Thoracic aorta (tissue), 2 donors: ENCODE results near the gene FHL1. TPM values are rescaled to one million over a fixed set of nuclear protein-coding genes. Genes with fewer than 3 reads are reported as not detected.

ENCODE experiments used
- ATAC-seq: fragments of 150-250 bp; one replicate; pipeline ENCODE4 v1.8.0; 2017; ENCODE audit warnings: low read depth; ENCODE audit not compliant: insufficient number of reproducible peaks, low FRiP score
- DNase-seq: peaks from one replicate; pipeline ENCODE4 v3.0.0-alpha.2; 2020; ENCODE audit warnings: low spot score
- H3K27ac ChIP-seq, 2 donors: fragments of 200-600 bp; sonication (generic); 1 replicate in 1 of 2; 2 replicates in 1 of 2; pipeline ENCODE4 v1.5.1; 2016; ENCODE audit warnings: mild to moderate bottlenecking in 2 of 2, moderate library complexity in 2 of 2
- H3K27me3 ChIP-seq: fragments of 200-600 bp; sonication (generic); replicated peaks from 2 replicates; pipeline ENCODE4 v1.6.0; 2016; ENCODE audit warnings: mild to moderate bottlenecking; ENCODE audit not compliant: insufficient read depth
- H3K36me3 ChIP-seq: fragments of 200-600 bp; sonication (generic); one replicate; pipeline ENCODE4 v1.5.1; 2016
- H3K4me1 ChIP-seq, 2 donors: fragments of 200-600 bp; sonication (generic); 1 replicate in 1 of 2; 2 replicates in 1 of 2; pipeline versions ENCODE4 v1.5.1 to v1.6.0; 2016; ENCODE audit warnings: low read depth in 2 of 2, mild to moderate bottlenecking in 1 of 2; ENCODE audit not compliant: control insufficient read depth in 1 of 2
- H3K4me3 ChIP-seq: fragments of 200-600 bp; sonication (generic); 2 replicates; pipeline ENCODE4 v1.5.1; 2016; ENCODE audit warnings: mild to moderate bottlenecking
- H3K9me3 ChIP-seq: fragments of 200-600 bp; sonication (generic); 2 replicates; pipeline ENCODE4 v1.5.1; 2016
- CTCF ChIP-seq: fragments of 200-600 bp; sonication (generic); IDR thresholded peaks from one replicate; pipeline ENCODE4 v1.5.1; 2019; ENCODE audit warnings: antibody characterized with exemption
- total RNA-seq, 2 donors: library from RNA; depleted of rRNA; stranded (reverse); fragments of >200 nt; gene quantifications; one replicate each; pipeline versions ENCODE4 v1.1.0 to v1.2.3, GENCODE V29; 2016

The FHL1 gene
- total RNA-seq, 2 donors from 2014 or later, result 1,134 to 3,147 TPM

GRCh38 chrX:136171420-136171819, 24.1 kb downstream of the FHL1 start:
- ATAC-seq, result no peak
- peaks cover 29 to 74% of the 10 kb centered on the region in 2 donors for H3K4me1 ChIP-seq
- no peak for DNase-seq
- no peaks in the 10 kb centered on the region for H3K9me3 ChIP-seq
- no peak for TF ChIP-seq CTCF
- no peak overlapping the region for H3K4me3 ChIP-seq
- peak overlapping the region; percentile 86 to 97 for H3K27ac ChIP-seq
- no peaks in the 10 kb centered on the region for H3K36me3 ChIP-seq
- no peaks in the 10 kb centered on the region for H3K27me3 ChIP-seq

DNA sequence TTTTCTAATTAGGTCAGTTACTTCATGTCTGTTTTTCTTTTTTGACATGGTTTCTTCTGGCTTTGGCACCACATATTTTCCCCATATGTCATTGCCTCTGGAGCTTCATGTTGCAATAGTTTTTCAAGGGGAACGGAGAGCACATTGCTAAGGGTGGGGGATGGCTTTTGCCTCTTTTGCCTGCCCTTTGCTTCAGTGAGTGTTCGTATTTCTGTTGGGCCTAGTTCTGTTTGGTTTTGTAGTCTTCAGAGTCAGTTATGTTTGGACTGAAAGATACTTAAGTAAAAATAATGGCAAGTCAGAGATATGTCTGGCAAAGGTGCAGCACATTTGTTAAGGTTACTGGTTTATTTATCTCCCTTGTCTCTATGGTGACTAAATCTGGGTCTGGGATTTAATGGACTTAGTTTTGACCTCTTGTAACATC, 29.1 kb downstream of the FHL1 start:
- DNase-seq (no peak), ATAC-seq (peak; percentile 93)
- H3K4me3 ChIP-seq, result no peak overlapping the region
- H3K9me3 ChIP-seq, result no peaks in the 10 kb centered on the region
- H3K27me3 ChIP-seq, result no peaks in the 10 kb centered on the region
- H3K4me1 ChIP-seq, result peaks cover 20 to 89% of the 10 kb centered on the region in 2 donors
- no peak for TF ChIP-seq CTCF
- peak overlapping the region; percentile 45 to 97 for H3K27ac ChIP-seq
- H3K36me3 ChIP-seq, result no peaks in the 10 kb centered on the region

GRCh38 chrX:136179133-136179532, 31.8 kb downstream of the FHL1 start:
- H3K27me3 ChIP-seq, result no peaks in the 10 kb centered on the region
- H3K27ac ChIP-seq, result peak overlapping the region; percentile 56 to 97
- ATAC-seq (no peak), DNase-seq (no peak)
- no peaks in the 10 kb centered on the region for H3K36me3 ChIP-seq
- no peak for TF ChIP-seq CTCF
- H3K9me3 ChIP-seq, result no peaks in the 10 kb centered on the region
- no peak overlapping the region for H3K4me3 ChIP-seq
- H3K4me1 ChIP-seq, result peaks cover 28 to 89% of the 10 kb centered on the region in 2 donors

- DNase-seq (no peak), ATAC-seq (no peak)
- Histone ChIP-seq H3K4me3 (no peak overlapping the region), H3K27me3 (no peaks in the 10 kb centered on the region), H3K36me3 (no peaks in the 10 kb centered on the region), H3K9me3 (no peaks in the 10 kb centered on the region), H3K27ac (peak overlapping the region; percentile 67 to 69), H3K4me1 (peaks cover 8 to 76% of the 10 kb centered on the region in 2 donors)
- TF ChIP-seq CTCF, result no peak
Observed at GRCh38 chrX:136182414-136182813, 35.1 kb downstream of the FHL1 start.

DNA sequence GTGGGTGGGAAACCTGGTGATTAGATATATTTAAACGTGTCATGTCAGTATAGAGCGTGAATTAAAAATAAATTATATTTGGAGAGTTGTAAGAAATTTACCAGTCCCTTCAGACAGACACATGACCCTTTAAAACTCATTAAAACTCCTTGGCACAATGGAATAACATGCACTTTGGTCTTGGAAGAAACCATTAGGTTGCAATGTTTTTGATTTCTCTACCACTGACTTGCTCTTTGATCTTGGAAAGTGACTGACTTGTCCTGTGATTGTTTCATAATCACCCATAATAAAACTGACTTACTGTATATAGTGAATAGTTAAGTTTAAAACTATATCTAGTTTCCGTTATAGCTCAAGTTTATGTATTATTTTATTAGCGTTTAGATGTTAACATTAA, 35.8 kb downstream of the FHL1 start:
- DNase-seq (no peak), ATAC-seq (no peak)
- TF ChIP-seq CTCF, result no peak
- no peaks in the 10 kb centered on the region for H3K9me3 ChIP-seq
- peak overlapping the region in 1 of 2 donors; percentile 67 for H3K27ac ChIP-seq
- no peaks in the 10 kb centered on the region for H3K36me3 ChIP-seq
- H3K4me1 ChIP-seq, result peaks cover 8 to 70% of the 10 kb centered on the region in 2 donors
- no peak overlapping the region for H3K4me3 ChIP-seq
- no peaks in the 10 kb centered on the region for H3K27me3 ChIP-seq
